DOHH2 (cell line): ENCODE data around the gene PSAP.

Experiments
- H3F3A ChIP-seq: fragments of 200-600 bp; sonication (generic), shearing (Covaris generic); 2 replicates; pipeline ENCODE4 v1.6.0; 2016; ENCODE audit warnings: antibody characterized with exemption, mild to moderate bottlenecking; ENCODE audit not compliant: control insufficient read depth, insufficient read depth
- H3K27ac ChIP-seq: fragments of 200-600 bp; sonication (generic); 2 replicates; pipeline ENCODE4 v1.5.1; 2014; ENCODE audit warnings: low read depth, mild to moderate bottlenecking, low read length, moderate library complexity
- H3K27me3 ChIP-seq: fragments of 200-600 bp; sonication (generic); 2 replicates; pipeline ENCODE4 v1.6.1; 2014; ENCODE audit warnings: mild to moderate bottlenecking, low read length, mixed read lengths; ENCODE audit not compliant: control insufficient read depth
- H3K36me3 ChIP-seq: fragments of 200-600 bp; sonication (generic); 2 replicates; pipeline ENCODE4 v1.6.1; 2014; ENCODE audit warnings: mild to moderate bottlenecking, low read length, moderate library complexity, mixed read lengths; ENCODE audit not compliant: control insufficient read depth
- H3K4me1 ChIP-seq: fragments of 200-600 bp; sonication (generic); 2 replicates; pipeline ENCODE4 v1.6.1; 2014; ENCODE audit warnings: mild to moderate bottlenecking, low read length, mixed read lengths; ENCODE audit not compliant: control insufficient read depth
- H3K4me2 ChIP-seq: fragments of 200-600 bp; sonication (generic); 2 replicates; pipeline ENCODE4 v1.6.0; 2014; ENCODE audit warnings: mild to moderate bottlenecking, low read length, moderate library complexity
- H3K4me3 ChIP-seq: fragments of 200-600 bp; sonication (generic); 2 replicates; pipeline ENCODE4 v1.5.1; 2014; ENCODE audit warnings: mild to moderate bottlenecking, low read length, mixed read lengths
- H3K79me2 ChIP-seq: fragments of 200-600 bp; sonication (generic); 2 replicates; pipeline ENCODE4 v1.6.1; 2014; ENCODE audit warnings: mild to moderate bottlenecking, low read length, mixed read lengths; ENCODE audit not compliant: control insufficient read depth
- H3K9me2 ChIP-seq: fragments of 200-600 bp; sonication (generic); replicated peaks from 2 replicates; pipeline ENCODE4 v1.6.1; 2014; ENCODE audit warnings: mild to moderate bottlenecking, low read length, mixed read lengths; ENCODE audit not compliant: control insufficient read depth
- H3K9me3 ChIP-seq: fragments of 200-600 bp; sonication (generic); 2 replicates; pipeline ENCODE4 v1.6.1; 2014; ENCODE audit warnings: antibody characterized with exemption, low read length, mixed read lengths; ENCODE audit not compliant: control insufficient read depth, insufficient read depth
- H4K20me1 ChIP-seq: fragments of 200-600 bp; sonication (generic); 2 replicates; pipeline ENCODE4 v1.6.0; 2014; ENCODE audit warnings: low read depth, mild to moderate bottlenecking, antibody characterized with exemption, low read length, moderate library complexity; ENCODE audit not compliant: control insufficient read depth, insufficient read depth
- EZH2phosphoT487 ChIP-seq: fragments of 200-600 bp; sonication (generic); IDR thresholded peaks from 2 replicates; pipeline ENCODE4 v1.6.1; 2017; ENCODE audit warnings: borderline replicate concordance, mild to moderate bottlenecking, antibody characterized with exemption, low read length, moderate library complexity, mixed read lengths
- TF ChIP-seq, protein P1 (sequence below): fragments of 200-600 bp; sonication (generic); IDR thresholded peaks from one replicate; pipeline ENCODE4 v1.5.1; 2014; ENCODE audit warnings: antibody characterized with exemption, mild to moderate bottlenecking, low read depth, low read length; ENCODE audit not compliant: poor library complexity, severe bottlenecking

The PSAP gene

DNA sequence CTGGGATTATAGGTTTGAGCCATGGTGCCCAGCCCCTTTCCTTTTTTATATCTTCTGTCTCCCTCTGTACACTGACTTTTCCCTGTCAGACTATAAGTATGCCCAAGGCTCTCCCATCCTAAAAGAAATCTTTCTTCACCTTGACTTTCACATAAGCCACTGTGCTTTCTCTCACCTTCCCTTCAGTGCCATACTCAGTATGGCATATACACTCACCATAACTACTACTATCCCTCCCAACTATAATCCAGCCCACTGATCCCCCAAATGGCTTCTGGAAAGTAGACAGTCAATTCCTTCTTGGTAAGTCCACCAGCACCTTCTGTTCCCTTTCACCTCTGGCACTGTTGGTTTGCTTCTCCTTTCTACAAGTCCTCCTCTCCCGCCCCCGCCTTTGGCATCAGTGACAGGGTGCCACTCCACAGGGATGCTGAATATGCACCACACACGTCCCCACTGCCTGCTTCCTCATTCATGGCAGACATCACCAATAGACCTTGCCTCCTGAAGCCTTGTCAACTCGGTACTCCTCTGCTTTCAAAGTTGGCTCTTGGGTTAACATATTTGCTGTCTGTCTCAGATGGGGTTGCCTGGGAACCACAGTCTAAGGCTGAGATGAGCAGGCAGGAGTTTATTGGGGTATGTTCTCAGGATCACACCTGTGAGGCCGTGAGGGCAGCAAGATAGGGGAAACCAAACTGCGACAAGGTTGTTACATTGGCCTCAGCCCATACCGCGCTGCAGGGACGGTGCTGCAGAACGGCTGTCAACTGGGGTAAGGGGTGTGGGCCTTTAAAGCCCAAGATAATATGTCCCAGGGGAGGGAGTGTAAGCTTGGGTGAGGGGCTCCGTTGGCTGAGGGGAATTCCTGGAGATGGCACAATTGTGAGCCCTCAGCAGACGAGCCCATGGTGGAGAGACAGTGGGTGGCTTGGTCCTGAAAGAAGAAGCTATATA is 7.2 kb upstream of the PSAP start:
- no peaks in the 10 kb centered on the region for H3K79me2 ChIP-seq
- no peak overlapping the region for H3K27ac ChIP-seq

DNA sequence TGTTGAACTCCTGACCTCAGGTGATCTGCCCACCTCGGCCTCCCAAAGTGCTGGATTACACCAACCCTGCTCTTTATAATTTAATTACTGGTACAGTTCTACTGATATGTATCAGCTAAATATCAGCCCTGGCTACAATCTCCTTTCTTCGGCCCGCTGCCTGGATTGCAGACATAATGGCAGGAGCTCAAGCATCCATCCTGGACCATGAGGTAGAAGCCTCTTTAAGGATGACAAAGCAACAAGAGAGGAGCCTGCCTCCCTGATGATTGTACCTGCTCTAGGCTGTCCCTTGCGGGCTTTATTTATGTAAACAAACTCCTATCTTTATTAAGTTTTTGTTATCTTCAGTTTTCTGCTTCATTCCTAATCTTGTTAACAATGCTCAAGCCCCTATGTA is 5.6 kb upstream of the PSAP start:
- Histone ChIP-seq H3K4me3 (no peak overlapping the region), H3K27me3 (peaks cover 6% of the 10 kb centered on the region; the same call in 1 of the 2 replicates), H4K20me1 (no peaks in the 10 kb centered on the region), H3K4me2 (no peak overlapping the region), H3K36me3 (no peaks in the 10 kb centered on the region), H3F3A (no peaks in the 10 kb centered on the region), H3K27ac (no peak overlapping the region), H3K4me1 (peaks cover 22% of the 10 kb centered on the region), H3K9me2 (no peaks in the 10 kb centered on the region), H3K9me3 (no peaks in the 10 kb centered on the region), H3K79me2 (no peaks in the 10 kb centered on the region)
- TF ChIP-seq EZH2phosphoT487 = no peak
- TF ChIP-seq, protein P1, sequence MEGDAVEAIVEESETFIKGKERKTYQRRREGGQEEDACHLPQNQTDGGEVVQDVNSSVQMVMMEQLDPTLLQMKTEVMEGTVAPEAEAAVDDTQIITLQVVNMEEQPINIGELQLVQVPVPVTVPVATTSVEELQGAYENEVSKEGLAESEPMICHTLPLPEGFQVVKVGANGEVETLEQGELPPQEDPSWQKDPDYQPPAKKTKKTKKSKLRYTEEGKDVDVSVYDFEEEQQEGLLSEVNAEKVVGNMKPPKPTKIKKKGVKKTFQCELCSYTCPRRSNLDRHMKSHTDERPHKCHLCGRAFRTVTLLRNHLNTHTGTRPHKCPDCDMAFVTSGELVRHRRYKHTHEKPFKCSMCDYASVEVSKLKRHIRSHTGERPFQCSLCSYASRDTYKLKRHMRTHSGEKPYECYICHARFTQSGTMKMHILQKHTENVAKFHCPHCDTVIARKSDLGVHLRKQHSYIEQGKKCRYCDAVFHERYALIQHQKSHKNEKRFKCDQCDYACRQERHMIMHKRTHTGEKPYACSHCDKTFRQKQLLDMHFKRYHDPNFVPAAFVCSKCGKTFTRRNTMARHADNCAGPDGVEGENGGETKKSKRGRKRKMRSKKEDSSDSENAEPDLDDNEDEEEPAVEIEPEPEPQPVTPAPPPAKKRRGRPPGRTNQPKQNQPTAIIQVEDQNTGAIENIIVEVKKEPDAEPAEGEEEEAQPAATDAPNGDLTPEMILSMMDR = no peak

More for the DNA sequence above, 7.2 kb upstream of the PSAP start:
- TF ChIP-seq EZH2phosphoT487 = no peak
- TF ChIP-seq, protein P1 = no peak
- H3K4me2 ChIP-seq = no peak overlapping the region
- peaks cover 11% of the 10 kb centered on the region for H3K4me1 ChIP-seq
- H3K9me3 ChIP-seq = no peaks in the 10 kb centered on the region
- no peaks in the 10 kb centered on the region for H3F3A ChIP-seq
- H4K20me1 ChIP-seq = no peaks in the 10 kb centered on the region
- H3K9me2 ChIP-seq = no peaks in the 10 kb centered on the region
- H3K4me3 ChIP-seq = no peak overlapping the region
- H3K27me3 ChIP-seq = peaks cover 6% of the 10 kb centered on the region; the same call in 1 of the 2 replicates
- no peaks in the 10 kb centered on the region for H3K36me3 ChIP-seq

DNA sequence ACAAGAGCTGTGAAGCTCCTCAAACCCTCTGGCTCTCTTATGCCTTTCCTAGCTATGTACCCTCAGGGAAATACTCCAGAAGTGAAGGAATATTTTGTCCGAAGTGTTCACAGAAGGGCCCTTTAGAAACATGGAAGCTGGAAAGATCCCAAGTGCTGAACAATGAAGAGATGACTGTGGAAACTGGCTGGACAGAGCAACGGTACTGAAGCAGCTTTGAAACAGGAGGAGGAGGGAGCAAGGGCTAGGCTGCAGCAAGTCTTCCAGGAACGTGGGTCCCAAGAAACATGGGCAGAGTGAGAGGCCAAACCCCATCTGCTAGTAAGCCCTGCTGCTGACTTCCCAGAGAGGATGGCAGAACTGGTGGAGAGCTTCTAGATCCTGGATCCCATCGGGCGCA is 3.0 kb upstream of the PSAP start:
- peaks cover 18% of the 10 kb centered on the region for H3K79me2 ChIP-seq
- H3K27me3 ChIP-seq = peaks cover 6% of the 10 kb centered on the region; the same call in 1 of the 2 replicates
- H3K4me3 ChIP-seq = no peak overlapping the region
- H3K27ac ChIP-seq = no peak overlapping the region
- no peak overlapping the region for H3K4me2 ChIP-seq
- H3K4me1 ChIP-seq = peaks cover 25% of the 10 kb centered on the region
- no peaks in the 10 kb centered on the region for H3F3A ChIP-seq
- H4K20me1 ChIP-seq = no peaks in the 10 kb centered on the region
- H3K9me3 ChIP-seq = no peaks in the 10 kb centered on the region
- no peaks in the 10 kb centered on the region for H3K9me2 ChIP-seq
- no peaks in the 10 kb centered on the region for H3K36me3 ChIP-seq
- no peak for TF ChIP-seq EZH2phosphoT487
- TF ChIP-seq, protein P1 = no peak
